HT1080 (cell line): ENCODE data around the gene B4GALT3. TPM values are rescaled to one million over a fixed set of nuclear protein-coding genes. Genes with fewer than 3 reads are reported as not detected.

Experiments used
- DNase-seq: peaks from one replicate; pipeline ENCODE4 v3.0.0-alpha.2; 2015; ENCODE audit warnings: low read depth
- small RNA-seq: library from RNA; depleted of rRNA; stranded (forward); fragments of <200 nt; gene quantifications from one replicate; pipeline ENCODE3, GENCODE V24; 2014
- total RNA-seq: library from RNA; depleted of rRNA; stranded (reverse); fragments of >200 nt; shearing (Covaris generic); gene quantifications from 2 replicates; pipeline ENCODE4 v1.2.3, GENCODE V29; 2014; rRNA removed

B4GALT3 gene
- total RNA-seq, 1 experiment from 2014 or later: 89.1 TPM

GRCh38 chr1:161130266-161130665 lies 47.0 kb downstream of the B4GALT3 start:
- DNase-seq: no peak

DNA sequence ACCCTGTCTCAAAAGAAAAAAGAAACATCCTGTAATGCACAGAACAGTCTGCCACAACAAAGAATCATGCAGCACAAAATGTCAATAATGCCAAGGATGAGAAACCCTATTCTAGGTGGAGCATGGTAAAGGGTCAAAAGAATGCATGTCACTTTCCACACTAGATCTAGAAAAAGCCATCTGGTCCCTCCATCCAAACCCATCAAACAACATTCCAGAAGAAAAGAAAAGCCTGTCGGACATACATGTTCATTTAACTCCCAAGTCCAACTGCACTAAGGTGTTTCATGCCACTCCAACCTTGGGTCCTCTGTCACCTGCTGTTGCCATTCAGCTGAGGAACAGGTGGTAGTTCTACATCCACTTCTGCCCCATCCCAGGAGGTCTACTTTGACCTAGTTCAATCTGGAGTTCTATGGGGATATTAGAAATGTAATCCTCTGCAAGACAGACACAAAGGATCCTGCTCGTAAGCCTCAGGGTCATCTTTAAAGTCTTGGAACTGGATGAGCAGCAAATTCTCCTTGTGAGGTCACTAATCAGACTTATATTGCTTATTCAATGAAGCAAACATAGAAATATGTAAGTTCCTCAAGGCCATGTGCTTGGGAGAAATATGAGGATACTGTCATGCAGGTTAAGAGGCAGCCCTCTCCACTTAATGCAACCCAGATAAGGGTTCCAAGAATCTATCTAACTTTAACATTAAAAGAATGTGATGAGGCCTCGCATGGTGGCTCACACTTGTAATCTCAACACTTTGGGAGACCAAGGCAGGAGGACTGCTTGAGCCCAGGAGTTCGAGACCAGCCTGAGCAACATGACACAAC lies 48.5 kb downstream of the B4GALT3 start:
- DNase-seq: no peak

GRCh38 chr1:161127649-161128048 lies 49.7 kb downstream of the B4GALT3 start:
- no peak for DNase-seq

DNA sequence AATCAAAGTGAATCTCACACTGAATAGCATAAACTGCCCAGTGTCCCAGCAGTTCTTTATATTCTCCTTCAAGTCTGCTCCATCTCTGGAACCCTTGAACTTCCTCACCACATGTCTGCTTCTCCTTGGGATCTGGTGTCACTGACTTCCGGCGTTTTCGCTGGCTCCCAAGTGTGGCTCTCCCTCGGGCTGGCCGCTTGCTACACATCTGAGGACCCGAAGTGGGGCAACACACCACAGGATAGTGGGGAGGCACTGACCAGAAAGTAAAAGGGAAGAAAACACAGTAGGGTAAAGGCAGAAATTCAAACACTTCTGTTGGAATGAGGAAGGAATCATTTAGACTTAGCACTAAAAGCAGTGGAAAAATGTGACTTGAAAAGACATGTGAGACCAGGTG lies 54.3 kb downstream of the B4GALT3 start:
- no peak for DNase-seq

- no peak for DNase-seq
Measured at GRCh38 chr1:161121834-161122233, 55.5 kb downstream of the B4GALT3 start.

Small RNA genes within 50 kb of the gene (small RNA-seq; reads per million reads assigned to genes)
- not detected for gene RF01225

Other genes with a start within 250 kb of the B4GALT3 start
- not detected in 2 replicates for gene ITLN2, start 222.7 kb downstream of the B4GALT3 start, total RNA-seq
- gene F11R, start 156.4 kb downstream of the B4GALT3 start, total RNA-seq: 6.6 and 10.3 TPM in 2 replicates
- 0.30 TPM in 1 of 2 replicates, not detected in the other for gene TSTD1, start 138.5 kb downstream of the B4GALT3 start, total RNA-seq
- gene USF1, start 131.5 kb downstream of the B4GALT3 start, total RNA-seq: 79.4 and 81.9 TPM in 2 replicates
- 4.0 and 6.0 TPM in 2 replicates for gene ARHGAP30, start 107.6 kb downstream of the B4GALT3 start, total RNA-seq
- gene NECTIN4, start 87.9 kb downstream of the B4GALT3 start, total RNA-seq: 1.4 and 1.9 TPM in 2 replicates
- gene KLHDC9, start 79.1 kb downstream of the B4GALT3 start, total RNA-seq: 0.51 and 1.0 TPM in 2 replicates
- gene PFDN2, start 59.5 kb downstream of the B4GALT3 start, total RNA-seq: 124 and 137 TPM in 2 replicates
- gene NIT1, start 59.4 kb downstream of the B4GALT3 start, total RNA-seq: 27.4 and 35.1 TPM in 2 replicates
- 26.5 and 42.6 TPM in 2 replicates for gene DEDD, start 44.8 kb downstream of the B4GALT3 start, total RNA-seq
- 68.1 and 68.2 TPM in 2 replicates for gene UFC1, start 23.5 kb downstream of the B4GALT3 start, total RNA-seq
- 5.5 and 9.7 TPM in 2 replicates for gene USP21, start 18.0 kb downstream of the B4GALT3 start, total RNA-seq
- gene PPOX, start 11.1 kb downstream of the B4GALT3 start, total RNA-seq: 9.0 and 12.9 TPM in 2 replicates
- gene ADAMTS4, start 21.5 kb upstream of the B4GALT3 start, total RNA-seq: not detected in 2 replicates
- 185 and 202 TPM in 2 replicates for gene NDUFS2, start 24.9 kb upstream of the B4GALT3 start, total RNA-seq
- gene FCER1G, start 37.8 kb upstream of the B4GALT3 start, total RNA-seq: 0.64 TPM in 1 of 2 replicates, not detected in the other
- gene APOA2, start 46.1 kb upstream of the B4GALT3 start, total RNA-seq: not detected in 2 replicates
- 18.2 and 25.8 TPM in 2 replicates for gene TOMM40L, start 48.6 kb upstream of the B4GALT3 start, total RNA-seq
- not detected in 2 replicates for gene NR1I3, start 60.7 kb upstream of the B4GALT3 start, total RNA-seq
- gene PCP4L1, start 81.2 kb upstream of the B4GALT3 start, total RNA-seq: 0.10 and 0.27 TPM in 2 replicates
- gene MPZ, start 132.5 kb upstream of the B4GALT3 start, total RNA-seq: 1.4 and 2.2 TPM in 2 replicates
- 16.1 and 67.9 TPM in 2 replicates for gene SDHC, start 136.9 kb upstream of the B4GALT3 start, total RNA-seq
- not detected in 2 replicates for gene CFAP126, start 190.4 kb upstream of the B4GALT3 start, total RNA-seq